Urothelium cell line (cell line): ENCODE data around the gene SLC25A25.

ENCODE experiments used
- DNase-seq: peaks from one replicate; pipeline ENCODE4 v3.0.0; 2011; ENCODE audit warnings: low spot score, mixed read lengths
- FAIRE-seq: peaks from 2 replicates; lab custom pipeline; 2011; peaks lifted over from hg19 to GRCh38; lab: Jason Lieb, UNC

SLC25A25 gene

GRCh38 chr9:128143525-128144238 lies 75.7 kb downstream of the SLC25A25 start:
- DNase-seq, result no peak
- no peak for FAIRE-seq

GRCh38 chr9:128144239-128145181 lies 76.5 kb downstream of the SLC25A25 start:
- FAIRE-seq, result no peak
- no peak for DNase-seq

- DNase-seq, result no peak
- FAIRE-seq, result no peak
Observed at GRCh38 chr9:128145536-128145935, 77.5 kb downstream of the SLC25A25 start.

GRCh38 chr9:128145951-128146351 lies 77.9 kb downstream of the SLC25A25 start:
- DNase-seq, result no peak
- FAIRE-seq, result no peak

- DNase-seq, result no peak
- no peak for FAIRE-seq
Observed at GRCh38 chr9:128146591-128147120, 78.6 kb downstream of the SLC25A25 start.

- FAIRE-seq, result no peak
- DNase-seq, result no peak
Observed at GRCh38 chr9:128148509-128149000, 80.5 kb downstream of the SLC25A25 start.

GRCh38 chr9:128149001-128149701 lies 81.1 kb downstream of the SLC25A25 start, which contains the start of gene LCN2:
TSS of gene LCN2 (plus strand) at chr9:128149453. CDS start at chr9:128149526, 73 bp downstream.
- FAIRE-seq, result no peak
- peak; percentile 81 for DNase-seq

- DNase-seq, result no peak
- FAIRE-seq, result no peak
Observed at GRCh38 chr9:128149951-128150593, 82.0 kb downstream of the SLC25A25 start.

GRCh38 chr9:128150594-128151308 lies 82.7 kb downstream of the SLC25A25 start:
- FAIRE-seq (no peak), DNase-seq (no peak)

GRCh38 chr9:128151309-128152132 lies 83.5 kb downstream of the SLC25A25 start:
- no peak for DNase-seq
- FAIRE-seq, result no peak

- FAIRE-seq (no peak), DNase-seq (no peak)
Observed at GRCh38 chr9:128152133-128153059, 84.4 kb downstream of the SLC25A25 start.

- FAIRE-seq (no peak), DNase-seq (no peak)
Observed at GRCh38 chr9:128153060-128153946, 85.3 kb downstream of the SLC25A25 start.

GRCh38 chr9:128153947-128154695 lies 86.1 kb downstream of the SLC25A25 start:
- peak; percentile 88 for FAIRE-seq
- DNase-seq, result no peak

GRCh38 chr9:128155736-128156500 lies 87.9 kb downstream of the SLC25A25 start:
- DNase-seq (no peak), FAIRE-seq (no peak)
